Transverse colon (tissue), 4 donors: ENCODE measurements around the gene AP1S3. TPM values are rescaled to one million over a fixed set of nuclear protein-coding genes. Genes with fewer than 3 reads are reported as not detected.

ENCODE experiments used
- DNase-seq: peaks from one replicate; pipeline ENCODE4 v3.0.0-alpha.2; 2019
- H3K27ac ChIP-seq, 4 donors: fragments of 200-600 bp; sonication (generic); 2 replicates each; pipeline ENCODE4 v1.5.1; 2016 to 2018; ENCODE audit warnings: inconsistent platforms in 4 of 4
- H3K27me3 ChIP-seq: fragments of 200-600 bp; sonication (generic); 2 replicates; pipeline ENCODE4 v1.5.1; 2017; ENCODE audit warnings: inconsistent platforms
- H3K36me3 ChIP-seq, 4 donors: fragments of 200-600 bp; sonication (generic); 2 replicates each; pipeline ENCODE4 v1.5.1; 2017 to 2019; ENCODE audit warnings: inconsistent platforms in 4 of 4
- H3K4me1 ChIP-seq, 4 donors: fragments of 200-600 bp; sonication (generic); 2 replicates each; pipeline ENCODE4 v1.5.1; 2017 to 2020; ENCODE audit warnings: inconsistent platforms in 4 of 4
- H3K4me3 ChIP-seq, 4 donors: fragments of 200-600 bp; sonication (generic); 1 replicate in 1 of 4; 2 replicates in 3 of 4; pipeline versions ENCODE4 v1.5.1 to v1.6.1; 2017 to 2019; ENCODE audit warnings: inconsistent platforms in 4 of 4
- H3K9me3 ChIP-seq, 2 donors: fragments of 200-600 bp; sonication (generic); 2 replicates each; pipeline ENCODE4 v1.5.1; 2017 to 2019; ENCODE audit warnings: inconsistent platforms in 2 of 2
- EP300 ChIP-seq: sonication (generic); formaldehyde crosslinking; IDR thresholded peaks from one replicate; pipeline ENCODE4 v1.6.1; 2017; ENCODE audit warnings: antibody characterized with exemption, low read depth
- POLR2A ChIP-seq: fragments of 450-650 bp; IDR thresholded peaks from one replicate; pipeline ENCODE4 v1.6.1; 2016; ENCODE audit warnings: antibody characterized with exemption, mild to moderate bottlenecking, moderate library complexity
- POLR2AphosphoS5 ChIP-seq, 3 donors: sonication (generic); formaldehyde crosslinking; IDR thresholded peaks; one replicate each; pipeline ENCODE4 v1.6.1; 2016; ENCODE audit warnings: antibody characterized with exemption in 3 of 3
- WGBS, 2 donors: methylation state at CpG; one replicate each; pipeline ENCODE4 v1.1.5; 2018; ENCODE audit warnings: low coverage in 1 of 2; 5-methylcytosine and 5-hydroxymethylcytosine counted together
- in situ Hi-C, 4 donors: fragments of 200-750 bp; cut with MboI; loops; one replicate each; pipeline versions ENCODE4 v1.15.0 to v1.15.1; 2017; ENCODE audit warnings: low sequenced_read_pairs in 3 of 4, low pct_ligation_motif_present in 1 of 4, low pct_unique_long_range_greater_than_20kb in 1 of 4
- intact Hi-C: fragments of 100-400 bp; cut with DNase I; formaldehyde crosslinking; loops from one replicate; pipeline ENCODE4 v1.15.1; 2023; ENCODE audit warnings: low total_unique reads
- total RNA-seq, 4 donors: library from RNA; depleted of rRNA; stranded (reverse); fragments of >200 nt; gene quantifications; one replicate each; pipeline ENCODE4 v1.1.0, GENCODE V29; 2016
- TF ChIP-seq, protein P1 (sequence below), 5 experiments: fragments of 200-600 bp in 3 of 5; fragments of 450-650 bp in 2 of 5; sonication (generic) in 3 of 5; IDR thresholded peaks; 1 replicate in 2 of 5; 2 replicates in 3 of 5; pipeline ENCODE4 v1.5.1; 2016 to 2017; ENCODE audit warnings: antibody characterized with exemption in 5 of 5, inconsistent platforms in 3 of 5, mild to moderate bottlenecking in 2 of 5, moderate library complexity in 1 of 5

AP1S3 gene
- total RNA-seq, 4 donors from 2014 or later = 2.3 to 6.7 (median 3.0) TPM; not detected in 1

DNA sequence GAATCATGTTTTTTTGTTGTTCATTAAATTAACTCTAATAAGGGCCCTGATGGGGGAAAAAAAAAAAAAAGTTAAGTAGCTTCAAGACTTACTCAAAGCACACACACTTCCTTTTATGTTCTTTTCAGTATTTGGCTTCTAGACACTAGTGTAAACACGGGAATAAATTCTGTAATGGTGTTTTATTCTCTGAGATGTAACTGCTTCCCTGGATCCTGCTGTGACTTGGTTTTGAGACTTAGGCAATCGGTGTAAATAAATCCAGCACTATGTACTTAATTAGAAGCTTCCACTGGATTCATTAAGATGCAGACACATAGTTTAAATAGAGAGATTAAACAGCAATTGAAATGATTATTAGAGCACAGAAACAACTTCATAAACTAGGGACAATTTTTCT, 26.1 kb upstream of the AP1S3 start:
- DNase-seq = no peak
- TF ChIP-seq, protein P1, sequence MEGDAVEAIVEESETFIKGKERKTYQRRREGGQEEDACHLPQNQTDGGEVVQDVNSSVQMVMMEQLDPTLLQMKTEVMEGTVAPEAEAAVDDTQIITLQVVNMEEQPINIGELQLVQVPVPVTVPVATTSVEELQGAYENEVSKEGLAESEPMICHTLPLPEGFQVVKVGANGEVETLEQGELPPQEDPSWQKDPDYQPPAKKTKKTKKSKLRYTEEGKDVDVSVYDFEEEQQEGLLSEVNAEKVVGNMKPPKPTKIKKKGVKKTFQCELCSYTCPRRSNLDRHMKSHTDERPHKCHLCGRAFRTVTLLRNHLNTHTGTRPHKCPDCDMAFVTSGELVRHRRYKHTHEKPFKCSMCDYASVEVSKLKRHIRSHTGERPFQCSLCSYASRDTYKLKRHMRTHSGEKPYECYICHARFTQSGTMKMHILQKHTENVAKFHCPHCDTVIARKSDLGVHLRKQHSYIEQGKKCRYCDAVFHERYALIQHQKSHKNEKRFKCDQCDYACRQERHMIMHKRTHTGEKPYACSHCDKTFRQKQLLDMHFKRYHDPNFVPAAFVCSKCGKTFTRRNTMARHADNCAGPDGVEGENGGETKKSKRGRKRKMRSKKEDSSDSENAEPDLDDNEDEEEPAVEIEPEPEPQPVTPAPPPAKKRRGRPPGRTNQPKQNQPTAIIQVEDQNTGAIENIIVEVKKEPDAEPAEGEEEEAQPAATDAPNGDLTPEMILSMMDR (IDR thresholded peaks at IDR 0.05) = no peak
- TF ChIP-seq POLR2AphosphoS5 (IDR thresholded peaks at IDR 0.05) (no peak), EP300 (no peak), POLR2A (no peak)
- Histone ChIP-seq H3K27me3 (no peaks in the 10 kb centered on the region), H3K4me3 (no peak overlapping the region), H3K4me1 (peaks cover 5 to 22% (median 13%) of the 10 kb centered on the region in 4 donors), H3K27ac (no peak overlapping the region), H3K9me3 (no peaks in the 10 kb centered on the region), H3K36me3 (no peaks in the 10 kb centered on the region)
- WGBS, 2 donors = 42 to 78% methylated on average over 2 of the region's 2 CpGs
- intact Hi-C loops = no loop called here
- in situ Hi-C loops = no loop called here

DNA sequence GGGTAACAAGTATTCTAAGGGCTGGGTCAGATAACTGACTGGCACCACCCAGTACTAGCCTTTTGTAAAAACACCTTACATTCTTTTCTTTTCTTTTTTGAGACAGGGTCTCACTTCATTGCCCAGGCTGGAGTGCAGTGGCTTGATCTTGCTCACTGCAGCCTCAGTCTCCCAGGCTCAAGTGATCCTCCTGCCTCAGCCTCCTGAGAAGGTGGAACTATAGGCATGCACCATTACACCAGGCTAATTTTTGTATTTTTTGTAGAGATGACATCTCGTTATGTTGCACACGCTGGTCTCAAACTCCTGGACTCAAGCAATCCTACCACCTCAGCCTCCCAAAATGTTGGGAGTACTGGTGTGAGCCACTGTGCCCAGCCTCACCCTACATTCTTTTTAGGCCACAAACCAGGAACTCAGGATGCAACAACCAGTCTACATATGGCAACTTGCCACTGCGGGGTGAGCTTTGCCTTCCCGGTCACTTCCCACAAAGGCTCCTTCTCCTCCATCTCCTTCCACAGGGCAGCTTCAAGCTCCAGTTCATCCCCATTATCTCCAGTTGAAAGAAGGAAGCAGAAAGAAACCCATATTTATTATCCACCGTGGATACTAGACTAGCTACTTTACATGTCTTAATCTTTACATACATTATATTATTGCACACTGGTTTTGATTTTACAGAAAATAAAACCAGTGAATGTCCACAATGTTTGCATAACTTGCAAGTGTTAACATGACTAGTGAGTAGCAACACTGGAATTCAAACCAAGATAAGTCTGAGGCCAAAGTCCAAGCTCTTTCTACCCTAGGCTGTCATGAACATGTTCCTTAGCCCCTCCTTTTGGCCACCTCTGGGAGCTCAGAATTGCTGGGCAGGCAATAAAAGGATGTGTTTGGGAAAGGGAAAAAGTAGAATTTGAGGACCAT, 23.7 kb upstream of the AP1S3 start:
- TF ChIP-seq POLR2AphosphoS5 (IDR thresholded peaks at IDR 0.05) (no peak), EP300 (no peak)
- TF ChIP-seq, protein P1 (IDR thresholded peaks at IDR 0.05) = peak in 1 of 5 experiments; percentile 9
- no peaks in the 10 kb centered on the region for H3K36me3 ChIP-seq
- no peaks in the 10 kb centered on the region for H3K9me3 ChIP-seq
- in situ Hi-C loops = no loop called here
- peaks cover 5 to 22% (median 13%) of the 10 kb centered on the region in 4 donors for H3K4me1 ChIP-seq
- intact Hi-C loops = no loop called here
- peak; percentile 65 for DNase-seq
- H3K4me3 ChIP-seq = no peak overlapping the region
- H3K27me3 ChIP-seq = no peaks in the 10 kb centered on the region
- peak overlapping the region; percentile 66 to 73 (median 68) for H3K27ac ChIP-seq
- 10 to 48% methylated on average over 2 to 5 of the region's 5 CpGs for WGBS, 2 donors

DNA sequence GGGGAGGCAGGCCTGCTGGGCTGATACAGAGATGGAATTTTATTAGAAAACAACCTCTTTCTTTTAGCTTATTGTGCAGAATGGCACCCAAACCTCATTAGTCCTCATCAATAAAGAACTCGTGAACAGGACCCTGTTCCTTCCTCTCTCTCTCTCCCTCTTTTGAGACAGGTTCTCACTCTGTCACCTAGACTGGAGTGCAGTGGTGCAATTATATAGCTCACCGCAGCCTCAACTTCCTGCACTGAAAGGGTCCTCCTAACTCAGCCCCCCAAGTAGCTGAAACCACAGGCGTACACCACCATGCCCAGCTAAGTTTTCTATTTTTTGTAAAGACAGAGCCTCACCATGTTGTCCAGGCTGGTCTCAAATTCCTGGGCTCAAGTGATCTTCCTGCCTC, 21.7 kb upstream of the AP1S3 start:
- peaks cover 5 to 22% (median 13%) of the 10 kb centered on the region in 4 donors for H3K4me1 ChIP-seq
- H3K27me3 ChIP-seq = no peaks in the 10 kb centered on the region
- in situ Hi-C loops = no loop called here
- H3K27ac ChIP-seq = no peak overlapping the region
- WGBS, 2 donors = 87 to 91% methylated on average over 3 of the region's 3 CpGs
- TF ChIP-seq POLR2AphosphoS5 (IDR thresholded peaks at IDR 0.05) (no peak), EP300 (no peak), POLR2A (no peak)
- TF ChIP-seq, protein P1 (IDR thresholded peaks at IDR 0.05) = no peak
- no peaks in the 10 kb centered on the region for H3K9me3 ChIP-seq
- H3K36me3 ChIP-seq = no peaks in the 10 kb centered on the region
- H3K4me3 ChIP-seq = no peak overlapping the region
- no peak for DNase-seq
- intact Hi-C loops = no loop called here

DNA sequence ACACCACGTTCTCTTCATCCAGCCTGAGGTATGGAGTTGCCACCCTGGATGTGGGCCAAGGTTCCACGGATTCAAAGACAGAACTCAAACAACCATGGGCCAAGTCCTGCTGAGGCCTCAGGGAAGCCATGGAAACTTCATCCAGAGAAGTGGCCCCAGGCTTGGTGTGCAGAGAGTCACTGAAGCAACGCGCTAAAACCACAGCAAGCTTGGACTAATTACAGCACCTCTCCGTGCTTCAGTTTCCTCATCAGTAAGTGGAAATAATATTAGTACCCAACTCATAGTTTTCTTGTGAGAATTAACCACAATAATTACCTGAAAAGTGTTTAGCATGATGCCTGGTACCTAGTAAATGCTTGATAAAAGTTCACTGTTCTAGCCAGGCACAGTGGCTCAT, 19.2 kb upstream of the AP1S3 start:
- Histone ChIP-seq H3K4me3 (no peak overlapping the region), H3K9me3 (no peaks in the 10 kb centered on the region), H3K27ac (no peak overlapping the region), H3K4me1 (peaks cover 5 to 13% (median 9%) of the 10 kb centered on the region in 4 donors), H3K27me3 (no peaks in the 10 kb centered on the region), H3K36me3 (no peaks in the 10 kb centered on the region)
- DNase-seq = no peak
- intact Hi-C loops (no loop called here), in situ Hi-C loops (no loop called here)
- TF ChIP-seq, protein P1 (IDR thresholded peaks at IDR 0.05) = no peak
- TF ChIP-seq EP300 = no peak
- no peak for TF ChIP-seq POLR2AphosphoS5 (IDR thresholded peaks at IDR 0.05)
- no peak for TF ChIP-seq POLR2A
- 75% methylated on average over 5 of the region's 5 CpGs; no CpG with 5 or more reads in 1 of the 2 donors for WGBS, 2 donors
